Measurements from ENCODE around the gene ARHGEF6.

ARHGEF6 gene

DNA sequence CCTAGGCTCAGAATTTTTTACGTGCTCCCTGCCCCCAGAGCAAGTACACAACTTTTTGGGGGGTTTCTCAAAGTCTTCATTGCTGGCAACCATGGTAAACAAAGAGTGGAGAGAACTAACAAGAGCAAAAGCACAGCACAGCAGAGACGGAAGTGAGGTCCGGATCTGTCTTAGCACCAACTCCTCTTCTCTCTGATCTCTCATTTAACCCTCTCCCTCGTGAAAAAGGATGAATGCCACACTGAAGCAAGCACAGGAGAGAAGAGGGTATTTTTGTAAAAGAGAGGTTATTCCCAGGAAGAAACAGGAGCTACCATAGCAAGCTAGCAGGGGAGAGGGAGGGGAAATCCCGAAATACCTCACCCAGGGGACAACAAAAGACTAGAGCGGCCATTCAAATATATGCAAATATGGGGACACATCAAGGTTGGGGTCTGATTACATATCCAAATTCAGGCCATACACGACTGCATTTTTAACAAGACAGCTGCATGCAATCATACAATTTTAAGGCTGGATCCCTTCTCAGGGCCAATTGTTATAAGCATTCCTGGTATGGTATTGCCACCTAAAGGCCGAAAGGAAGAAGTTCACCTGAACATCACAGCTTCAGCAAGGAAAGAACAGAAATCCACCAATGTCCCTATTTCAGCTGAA lies 86.2 kb downstream of the ARHGEF6 start:
- DNase-seq (ENCODE audit: low spot score), result peak; percentile 72

DNA sequence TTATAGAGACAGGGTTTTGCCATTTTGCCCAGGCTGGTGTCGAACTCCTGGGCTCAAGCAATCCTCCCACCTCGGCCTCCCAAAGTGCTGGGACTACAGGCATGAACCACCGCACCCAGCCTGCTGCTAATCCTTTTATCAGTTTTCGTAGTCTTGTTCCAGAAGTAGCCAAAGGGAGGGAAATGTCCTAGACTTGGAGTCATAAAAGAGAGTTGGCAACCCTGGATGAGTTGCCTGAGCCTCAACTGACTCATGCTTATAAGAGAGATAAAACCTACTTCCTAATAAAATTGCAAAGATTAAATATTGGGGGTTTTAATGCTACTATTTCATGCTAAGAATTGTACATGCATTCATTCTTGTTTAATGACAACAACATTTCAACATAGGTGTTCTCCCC lies 88.5 kb downstream of the ARHGEF6 start:
- DNase-seq (ENCODE audit: low spot score), result no peak

DNA sequence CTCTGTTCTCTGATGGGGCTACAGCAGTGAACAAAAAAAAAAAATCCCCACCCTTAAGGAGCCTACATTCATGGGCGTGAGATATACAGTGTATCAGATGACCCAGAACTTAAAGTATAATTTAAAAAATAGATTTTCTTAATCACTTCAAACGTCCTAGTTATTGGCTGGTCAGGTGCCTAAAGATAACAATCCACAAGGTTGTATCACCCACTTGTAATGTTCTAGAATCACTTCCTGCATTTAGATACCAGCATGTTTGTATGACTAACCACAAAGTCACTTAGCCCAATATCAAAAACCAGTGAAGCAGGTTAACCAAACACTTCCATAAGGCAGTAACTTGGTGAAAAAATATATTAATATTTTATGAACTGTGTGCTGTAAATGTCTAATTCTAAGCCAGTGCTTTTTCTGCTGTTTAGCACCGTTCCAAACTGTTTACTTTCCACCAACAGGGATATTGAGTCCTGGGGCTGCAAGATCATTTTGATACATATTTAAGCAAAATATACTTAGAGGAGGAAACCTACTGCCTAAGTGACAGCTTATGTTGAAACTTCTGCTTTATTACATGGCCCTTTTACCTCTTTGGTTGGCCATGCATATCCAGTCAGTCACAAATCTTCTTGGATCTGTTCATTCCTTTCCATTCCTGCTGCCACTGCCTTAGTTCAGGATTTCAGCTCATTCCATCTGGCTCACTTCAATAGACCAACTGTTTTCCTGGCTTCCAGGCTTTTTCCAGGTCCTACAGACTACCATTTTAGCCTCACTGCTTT lies 89.5 kb downstream of the ARHGEF6 start:
- no peak for DNase-seq (ENCODE audit: low spot score)

DNA sequence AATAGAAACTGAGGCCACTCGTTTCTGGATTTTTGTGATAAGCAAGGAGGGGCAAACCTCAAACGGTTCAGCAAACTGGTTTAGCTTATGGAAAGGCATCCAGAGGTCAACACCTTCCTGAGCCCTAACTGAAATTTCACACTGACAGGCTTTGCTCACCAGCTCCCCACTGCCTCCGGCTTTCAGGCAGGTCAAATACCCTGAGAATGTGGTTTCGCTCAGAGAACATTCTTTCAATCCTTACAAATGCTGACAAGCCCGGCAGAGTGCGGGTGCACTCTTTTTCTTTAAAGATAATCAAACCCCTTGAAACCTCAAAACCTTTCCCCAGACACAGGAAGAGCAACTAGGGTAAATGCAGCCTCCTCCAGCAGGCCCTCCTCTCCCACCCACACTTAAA lies 91.3 kb downstream of the ARHGEF6 start:
- peak; percentile 51 for DNase-seq (ENCODE audit: low spot score)

DNA sequence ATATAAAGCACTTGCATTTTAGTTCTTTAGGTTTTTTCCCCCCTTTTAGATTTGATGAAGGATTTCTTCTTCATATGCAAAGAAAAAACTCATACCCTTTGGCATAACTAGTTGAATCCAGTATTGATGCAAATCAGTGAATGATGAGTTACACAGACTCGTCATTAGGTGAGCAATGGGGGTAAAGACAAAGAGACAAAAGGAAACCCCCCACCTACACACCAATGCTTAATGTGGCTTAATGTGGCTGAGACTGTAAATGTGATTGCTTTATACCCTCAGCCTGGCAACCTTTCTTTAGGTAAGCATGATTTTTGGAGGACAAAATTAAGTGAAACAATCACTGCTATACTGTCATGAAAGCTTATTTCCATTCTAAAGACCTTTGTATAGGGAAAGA lies 93.3 kb downstream of the ARHGEF6 start:
- DNase-seq (ENCODE audit: low spot score), result no peak

DNA sequence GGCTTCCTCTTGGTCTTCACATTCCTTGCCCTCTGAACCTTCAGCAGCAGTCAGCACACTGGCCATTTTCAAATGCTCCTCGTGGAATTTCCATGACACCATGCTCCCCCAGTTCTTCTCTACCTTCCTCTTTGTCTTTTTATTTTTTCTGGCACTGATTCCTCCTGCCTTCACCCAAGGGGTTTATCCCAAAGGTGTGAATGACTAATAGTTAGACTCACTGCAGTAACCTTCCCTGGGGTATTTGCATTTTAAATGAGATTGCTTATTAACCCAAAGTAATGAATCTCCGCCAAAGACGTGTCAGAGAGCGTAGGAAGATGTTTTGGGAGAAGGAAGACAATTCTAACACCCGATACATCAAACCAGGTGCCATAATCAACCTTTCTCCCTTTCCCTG lies 96.6 kb downstream of the ARHGEF6 start:
- no peak for DNase-seq (ENCODE audit: low spot score)

DNA sequence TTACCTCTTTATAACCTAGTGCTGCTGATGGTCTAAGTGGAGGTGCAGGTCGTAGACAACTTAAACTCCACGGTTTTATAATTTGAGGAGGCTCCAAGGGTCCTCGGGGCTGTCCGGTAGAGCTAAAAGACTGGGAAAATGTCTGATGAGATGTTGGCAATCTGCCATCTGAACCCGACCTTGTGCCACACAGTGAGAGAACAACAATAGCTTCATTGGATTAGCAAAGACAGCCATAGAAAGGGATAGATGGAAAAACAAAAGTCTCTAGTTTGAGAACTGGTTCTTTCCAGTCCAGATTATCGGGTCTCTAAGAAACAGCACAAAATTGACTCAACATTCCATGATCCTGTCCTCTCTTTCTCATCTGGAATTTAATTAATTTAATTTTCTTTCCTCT lies 101.2 kb downstream of the ARHGEF6 start:
- no peak for DNase-seq (ENCODE audit: low spot score)

DNA sequence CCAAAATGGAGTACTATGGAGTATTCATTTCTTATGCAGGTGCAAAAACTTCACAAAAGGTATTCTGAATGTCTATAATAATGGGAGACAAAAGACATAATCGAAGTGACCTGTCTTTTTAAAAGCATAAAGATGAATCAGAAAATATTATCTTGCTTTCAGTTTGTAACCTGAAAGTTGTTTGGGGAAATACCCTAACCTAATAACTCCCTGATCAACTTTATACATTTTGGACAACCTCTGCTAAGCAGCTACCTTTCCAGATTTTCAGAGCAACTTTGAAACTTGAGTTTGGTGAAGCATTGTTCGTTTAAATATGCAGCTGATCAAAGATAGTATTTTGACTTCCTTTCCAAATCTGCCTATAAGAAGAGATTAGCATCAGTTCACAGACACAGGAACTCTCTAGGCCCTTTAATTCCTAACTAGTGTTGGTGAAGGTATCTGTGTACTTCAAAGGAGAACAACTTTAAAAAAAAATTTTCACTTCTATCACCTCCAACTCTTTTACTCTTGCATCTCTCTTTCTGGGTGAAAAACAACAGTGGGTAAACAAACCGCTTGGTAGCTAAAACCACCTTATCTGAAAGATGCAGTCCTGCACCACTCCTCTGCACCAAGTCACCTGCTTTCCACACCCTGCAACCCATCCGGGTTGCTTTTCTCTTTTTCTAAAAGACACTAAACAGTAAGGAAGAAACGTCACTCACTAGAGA lies 106.3 kb downstream of the ARHGEF6 start:
- DNase-seq (ENCODE audit: low spot score), result no peak

DNA sequence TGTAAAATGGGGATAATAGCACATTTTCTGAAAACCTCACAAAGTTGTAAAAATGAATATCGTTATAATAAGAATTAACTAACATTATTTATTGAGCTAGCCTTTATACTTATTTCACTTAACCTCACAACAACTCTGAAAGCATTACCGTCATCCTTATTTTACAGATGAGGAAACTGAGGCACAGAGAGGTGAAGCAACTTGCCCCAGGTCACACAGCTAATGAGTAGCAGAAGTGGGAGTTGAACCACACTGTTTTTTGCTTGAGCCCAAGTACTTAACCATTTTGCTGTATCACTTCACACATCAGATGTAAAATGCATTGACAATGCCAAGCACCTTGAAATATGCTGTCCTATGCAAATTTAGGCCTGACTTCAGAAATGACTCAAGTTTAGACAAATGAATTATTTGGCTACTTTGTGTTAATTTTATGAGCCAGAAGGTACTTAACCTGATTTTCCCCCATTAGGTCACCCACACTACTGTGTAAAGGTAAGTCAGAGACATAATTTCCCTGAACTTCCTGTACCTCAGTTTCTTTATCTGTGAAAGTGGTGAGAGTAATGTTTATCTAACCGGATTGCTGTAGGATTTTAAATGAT lies 109.6 kb downstream of the ARHGEF6 start:
- DNase-seq (ENCODE audit: low spot score), result no peak

DNA sequence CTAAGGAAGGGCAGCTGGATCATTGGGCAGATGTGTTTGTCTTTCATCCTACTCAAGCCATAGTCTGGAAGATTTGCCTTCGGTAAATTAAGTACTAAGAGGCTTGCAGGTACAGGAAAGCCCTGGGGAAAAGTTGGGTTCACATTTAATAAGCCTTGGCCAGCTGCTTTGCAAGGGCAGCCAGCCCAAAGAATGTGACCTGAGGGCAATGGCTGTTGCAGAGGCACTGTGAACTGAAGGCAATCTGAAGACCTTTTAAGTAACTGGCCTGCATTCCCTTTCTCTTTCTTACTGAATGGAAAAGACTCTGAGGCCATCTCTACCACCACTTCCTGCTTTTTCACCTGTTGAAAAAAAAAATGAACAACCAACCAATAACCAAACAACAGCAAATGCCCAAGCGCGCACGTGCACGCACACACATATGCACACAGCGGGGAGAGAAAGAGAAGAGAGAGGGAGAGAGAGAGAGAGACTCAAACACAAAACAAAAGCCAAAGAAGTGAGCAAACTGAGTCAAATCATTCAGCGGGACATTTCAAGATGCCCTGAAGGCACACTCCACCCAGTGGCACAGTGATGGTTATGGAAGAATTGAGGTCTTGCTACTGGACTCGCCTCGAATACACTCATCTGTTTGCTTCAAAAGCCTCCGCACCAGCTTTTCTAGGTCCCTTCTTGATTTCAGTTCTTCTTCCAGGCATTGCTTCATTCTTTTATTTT lies 113.1 kb downstream of the ARHGEF6 start:
- no peak for DNase-seq (ENCODE audit: low spot score)

DNA sequence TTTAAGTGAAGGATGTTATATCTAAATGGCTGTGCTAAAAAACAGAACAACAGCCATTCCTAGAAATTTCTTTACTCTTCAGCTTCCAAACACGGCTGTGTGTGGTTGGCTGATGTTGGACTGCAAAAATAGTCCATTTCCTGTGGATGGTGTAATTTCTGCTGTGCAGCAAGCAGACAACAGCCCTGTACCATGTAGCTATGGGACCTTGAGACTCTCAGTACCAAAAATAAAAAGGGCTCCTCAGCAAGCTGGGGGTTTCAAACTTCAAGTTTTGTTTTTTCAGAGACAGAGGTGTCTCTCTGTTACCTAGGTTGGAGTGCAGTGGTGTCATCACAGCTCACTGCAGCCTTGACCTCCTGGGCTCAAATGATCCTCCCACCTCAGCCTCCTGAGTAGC lies 114.6 kb downstream of the ARHGEF6 start:
- DNase-seq (ENCODE audit: low spot score), result no peak

DNA sequence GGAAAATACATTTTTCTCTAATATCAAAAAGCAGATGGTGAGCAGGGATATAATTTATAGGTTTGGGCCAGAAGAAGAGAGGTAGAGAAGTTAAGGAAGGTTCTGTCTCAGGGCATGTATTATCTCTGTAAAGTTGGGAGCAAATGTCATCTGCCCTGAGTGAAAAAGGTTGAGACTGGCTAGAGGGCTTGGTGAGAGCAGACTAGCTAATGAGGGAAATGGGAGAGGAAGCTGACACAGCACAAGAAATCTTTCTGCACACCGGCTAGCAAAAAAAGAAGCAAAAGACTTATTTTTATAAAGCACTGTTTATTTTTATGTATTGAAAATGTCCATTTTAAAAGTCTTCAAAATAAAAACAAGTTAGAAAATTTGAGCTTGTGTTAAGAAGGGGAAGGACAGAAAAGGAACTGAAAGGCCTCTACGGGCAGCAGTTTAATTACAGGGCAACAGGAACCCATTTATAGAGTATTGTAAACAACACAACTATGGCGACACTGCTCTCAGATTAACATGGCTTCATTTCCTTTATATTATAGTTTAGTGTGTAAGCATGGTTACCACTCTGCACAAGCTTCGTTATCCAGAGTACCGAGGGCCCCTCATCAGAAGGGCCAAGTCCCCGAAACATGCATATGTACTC lies 115.4 kb downstream of the ARHGEF6 start:
- no peak for DNase-seq (ENCODE audit: low spot score)

DNA sequence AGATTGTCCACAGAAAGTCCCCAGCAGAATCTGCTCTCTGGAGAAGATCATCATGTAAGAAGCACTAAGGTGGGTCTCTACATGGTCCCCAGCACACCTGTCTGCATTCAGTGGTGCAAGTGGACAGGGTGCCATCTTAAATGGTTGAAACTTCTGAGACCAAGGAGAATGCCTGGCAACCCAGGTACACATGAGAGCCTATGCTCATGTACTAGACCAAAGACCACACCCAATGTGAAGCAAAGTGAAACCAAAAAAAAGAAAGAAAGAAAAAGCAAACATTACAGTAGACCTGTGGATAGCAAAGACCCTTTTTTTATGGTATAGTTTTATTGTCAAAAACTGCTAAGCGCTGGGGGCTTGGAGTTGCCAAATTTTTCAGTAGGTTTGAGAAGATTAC lies 117.8 kb downstream of the ARHGEF6 start:
- no peak for DNase-seq (ENCODE audit: low spot score)

DNA sequence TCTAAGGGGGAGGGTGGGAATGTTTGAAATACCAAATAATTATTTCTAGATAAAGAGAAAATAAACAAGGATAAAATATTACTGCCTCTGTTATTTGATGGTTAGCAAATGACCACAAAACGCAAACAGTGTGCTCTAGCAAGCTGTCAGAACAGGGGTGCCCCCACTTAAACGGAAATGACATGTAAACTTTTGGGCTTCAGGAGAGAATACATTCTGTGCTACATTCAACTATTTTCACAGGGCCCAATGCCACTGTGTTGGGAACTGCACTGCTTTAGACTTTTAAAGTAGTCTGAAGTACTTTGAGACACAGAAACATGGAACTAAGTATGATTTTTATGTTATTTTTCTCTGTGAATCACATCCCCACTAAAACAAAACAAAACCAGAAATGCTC lies 118.6 kb downstream of the ARHGEF6 start:
- DNase-seq (ENCODE audit: low spot score), result no peak

DNA sequence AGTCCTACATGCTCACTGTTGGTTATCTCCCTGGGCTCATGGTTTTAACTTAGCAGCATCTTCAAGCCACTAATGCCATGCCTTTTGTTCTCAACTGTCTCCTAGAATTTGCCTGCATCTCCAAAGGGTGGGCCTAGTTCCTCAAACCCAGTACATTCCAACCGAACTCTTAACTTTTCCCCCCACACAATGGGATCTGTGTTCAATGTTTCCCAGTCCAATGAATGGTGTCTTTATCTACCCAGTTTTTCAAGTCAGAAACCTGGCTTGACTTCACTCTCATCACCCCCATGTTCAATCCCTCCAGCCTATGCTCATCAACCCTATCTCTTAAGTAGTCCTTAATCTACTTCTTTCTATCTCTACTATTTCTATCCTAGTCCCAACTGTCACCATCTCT lies 119.8 kb downstream of the ARHGEF6 start:
- no peak for DNase-seq (ENCODE audit: low spot score)

DNA sequence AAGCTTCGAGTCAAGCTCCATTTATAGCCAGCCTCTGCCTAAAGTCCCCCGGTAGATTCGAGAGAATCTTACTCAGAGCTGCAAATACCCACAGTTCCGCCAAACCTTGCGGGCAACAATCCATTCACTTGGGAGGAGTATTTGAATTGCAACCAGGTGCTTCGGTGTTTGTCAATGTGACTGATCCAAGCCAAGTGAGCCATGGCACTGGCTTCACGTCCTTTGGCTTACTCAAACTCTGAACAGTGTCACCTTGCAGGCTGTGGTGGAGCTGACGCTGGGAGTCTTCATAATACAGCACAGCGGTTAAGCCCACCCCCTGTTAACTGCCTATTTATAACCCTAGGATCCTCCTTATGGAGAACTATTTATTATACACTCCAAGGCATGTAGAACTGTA lies 121.6 kb downstream of the ARHGEF6 start:
- peak; percentile 49 for DNase-seq (ENCODE audit: low spot score)

DNA sequence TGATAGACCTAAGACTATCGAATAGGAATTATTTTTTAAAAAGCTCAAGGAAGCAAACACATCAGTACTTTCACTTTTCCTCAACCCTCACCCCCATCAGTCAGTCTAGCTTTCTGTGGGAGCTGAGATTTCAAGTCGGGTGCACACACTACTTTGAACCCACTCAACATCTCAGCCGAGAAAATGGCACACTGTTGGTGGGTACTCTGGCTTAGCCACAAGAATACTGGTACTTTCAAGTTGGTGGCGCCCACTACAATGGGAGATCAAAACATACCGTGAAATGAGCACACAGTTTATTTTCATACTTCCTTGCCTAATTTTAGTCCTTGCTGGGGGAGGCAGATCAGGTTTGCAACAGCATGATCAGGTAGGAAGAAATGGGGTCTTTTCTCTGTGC lies 122.6 kb downstream of the ARHGEF6 start:
- no peak for DNase-seq (ENCODE audit: low spot score)

DNA sequence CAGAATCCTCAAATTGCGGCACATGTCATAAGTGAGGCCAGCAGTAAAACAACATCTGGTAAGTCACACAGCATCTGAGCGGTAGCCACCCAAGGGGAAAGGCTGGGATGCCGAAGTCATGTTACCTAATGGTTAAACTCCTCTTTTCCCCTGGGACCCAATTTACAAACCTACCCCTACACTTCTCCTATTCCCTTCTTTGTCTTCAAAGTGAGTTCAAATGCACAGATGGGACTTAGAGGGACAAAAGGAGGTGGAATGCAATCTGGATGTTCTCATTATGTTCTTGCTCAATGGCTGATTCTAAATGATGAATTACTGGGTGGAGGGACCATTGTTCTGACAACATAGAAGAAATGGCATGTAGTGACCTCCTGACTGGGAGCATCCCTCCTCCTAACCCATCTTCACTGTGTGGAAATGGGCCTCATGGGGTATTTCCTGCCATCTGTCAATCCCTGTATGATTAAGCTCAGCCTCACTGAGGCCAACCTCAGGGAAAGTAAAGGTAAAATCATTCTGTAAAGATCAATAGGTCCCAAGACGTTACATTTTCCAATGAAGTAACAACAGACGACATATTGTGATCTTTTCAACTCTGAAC lies 124.3 kb downstream of the ARHGEF6 start:
- no peak for DNase-seq (ENCODE audit: low spot score)

DNA sequence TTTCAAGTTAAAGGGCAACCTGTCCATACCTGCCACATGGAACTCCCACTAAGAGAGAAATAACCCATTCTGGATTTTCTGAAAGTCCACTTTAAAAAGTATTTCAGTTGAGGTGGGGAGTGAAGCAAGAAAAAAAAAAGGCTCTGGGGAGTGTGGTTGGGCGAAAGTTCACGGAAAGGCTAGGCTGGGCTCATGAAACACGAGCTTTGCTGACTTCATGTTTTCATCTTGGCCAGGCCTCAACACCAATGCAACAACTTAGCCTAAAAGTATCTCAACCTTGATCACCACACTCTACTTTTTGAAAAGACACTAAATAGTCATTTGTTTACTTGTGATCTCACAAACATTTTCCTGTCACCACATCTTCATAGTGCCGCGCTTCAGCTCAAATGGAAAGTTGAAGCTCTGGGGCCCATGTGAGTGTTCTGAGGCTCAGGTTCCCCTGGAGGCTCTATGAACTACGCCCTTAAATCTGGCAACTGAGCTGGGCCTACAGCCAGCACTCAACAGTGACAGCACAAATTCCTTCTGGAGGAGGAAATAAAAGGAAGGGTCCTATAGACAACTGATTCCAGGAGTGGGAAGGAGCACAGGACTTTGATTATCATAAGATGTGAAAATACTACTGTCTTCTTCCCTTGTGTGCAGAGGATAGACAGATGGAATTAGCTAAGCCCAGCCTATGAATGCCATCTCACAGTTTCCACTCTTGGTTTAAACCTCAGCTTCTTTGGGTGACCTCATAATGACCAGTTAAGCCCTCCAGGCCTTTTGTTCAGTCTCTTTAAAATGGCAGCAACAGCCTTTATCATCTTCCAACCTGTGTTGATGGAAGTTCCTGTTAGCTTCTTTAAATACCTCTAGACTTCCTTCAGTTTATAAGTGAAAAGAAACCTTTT lies 127.7 kb downstream of the ARHGEF6 start:
- DNase-seq (ENCODE audit: low spot score), result peak; percentile 72

DNA sequence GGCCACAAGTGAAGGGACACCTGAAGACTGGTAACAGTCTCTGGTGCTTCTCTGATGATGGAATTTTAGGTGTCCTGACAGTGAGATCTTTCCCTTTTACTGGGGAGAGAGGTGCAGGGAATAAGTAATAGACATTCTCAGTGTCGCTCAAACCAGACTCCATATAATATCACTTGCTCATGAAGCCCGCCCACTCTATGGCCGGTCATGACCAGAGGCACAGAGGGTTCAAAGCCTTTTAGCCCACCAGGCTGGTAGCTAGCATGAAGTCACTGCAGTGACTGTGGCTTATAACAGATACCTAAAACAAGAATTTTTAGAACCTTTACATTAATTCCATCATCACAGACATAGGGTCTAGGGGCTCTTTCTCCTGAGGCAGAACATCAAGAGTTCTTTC lies 129.9 kb downstream of the ARHGEF6 start:
- DNase-seq (ENCODE audit: low spot score), result no peak
